Hepatocyte (in vitro differentiated cells): Measurements from ENCODE around the gene UBE3C. TPM values are rescaled to one million over a fixed set of nuclear protein-coding genes. Genes with fewer than 3 reads are reported as not detected.

ENCODE experiments used
- DNase-seq: peaks from one replicate; pipeline ENCODE4 v3.0.0-alpha.2; 2016; ENCODE audit warnings: low spot score
- H2AFZ ChIP-seq: fragments of 200-600 bp; sonication (generic); 2 replicates; pipeline ENCODE4 v1.6.0; 2016; ENCODE audit warnings: antibody characterized with exemption, mild to moderate bottlenecking
- H3K27ac ChIP-seq: fragments of 200-600 bp; sonication (generic); 2 replicates; pipeline ENCODE4 v1.5.1; 2016; ENCODE audit warnings: mild to moderate bottlenecking
- H3K27me3 ChIP-seq: fragments of 200-600 bp; sonication (generic); 2 replicates; pipeline ENCODE4 v1.6.1; 2016
- H3K36me3 ChIP-seq: fragments of 200-600 bp; sonication (generic); replicated peaks from 2 replicates; pipeline ENCODE4 v1.5.1; 2016; ENCODE audit warnings: low read depth; ENCODE audit not compliant: insufficient read depth
- H3K4me1 ChIP-seq: fragments of 200-600 bp; sonication (generic); 2 replicates; pipeline ENCODE4 v1.5.1; 2016; ENCODE audit warnings: mild to moderate bottlenecking, moderate library complexity; ENCODE audit not compliant: insufficient read depth
- H3K4me2 ChIP-seq: fragments of 200-600 bp; sonication (generic); 2 replicates; pipeline ENCODE4 v1.6.0; 2016
- H3K4me3 ChIP-seq: fragments of 200-600 bp; sonication (generic); 2 replicates; pipeline ENCODE4 v1.5.1; 2016; ENCODE audit warnings: mild to moderate bottlenecking
- H3K79me2 ChIP-seq: fragments of 200-600 bp; sonication (generic); 2 replicates; pipeline ENCODE4 v1.6.0; 2017; ENCODE audit warnings: mild to moderate bottlenecking
- H3K9me2 ChIP-seq: fragments of 200-600 bp; sonication (generic); replicated peaks from 2 replicates; pipeline ENCODE4 v1.6.0; 2017; ENCODE audit warnings: mild to moderate bottlenecking; ENCODE audit not compliant: insufficient read depth
- H3K9me3 ChIP-seq: fragments of 200-600 bp; sonication (generic); 2 replicates; pipeline ENCODE4 v1.5.1; 2016; ENCODE audit warnings: low read depth, mild to moderate bottlenecking
- H4K20me1 ChIP-seq: fragments of 200-600 bp; sonication (generic); 2 replicates; pipeline ENCODE4 v1.6.0; 2016; ENCODE audit warnings: mild to moderate bottlenecking; ENCODE audit not compliant: insufficient read depth, poor library complexity, severe bottlenecking
- CTCF ChIP-seq: fragments of 200-600 bp; sonication (generic); IDR thresholded peaks from 2 replicates; pipeline ENCODE4 v1.5.1; 2016; ENCODE audit warnings: antibody characterized with exemption, mild to moderate bottlenecking; ENCODE audit not compliant: poor library complexity
- EZH2 ChIP-seq: fragments of 200-600 bp; sonication (generic); IDR thresholded peaks from 2 replicates; pipeline ENCODE4 v1.6.1; 2016; ENCODE audit warnings: antibody characterized with exemption, mild to moderate bottlenecking, borderline replicate concordance
- EZH2phosphoT487 ChIP-seq: fragments of 200-600 bp; sonication (generic); IDR thresholded peaks from one replicate; pipeline ENCODE4 v1.6.1; 2018; ENCODE audit warnings: antibody characterized with exemption, mild to moderate bottlenecking, low read depth, moderate library complexity; ENCODE audit not compliant: unreplicated experiment, severe bottlenecking
- WGBS: methylation state at CpG from one replicate; pipeline ENCODE4 v1.1.6; 2016; ENCODE audit warnings: low lambda C conversion rate; ENCODE audit errors: missing lambda C conversion rate; 5-methylcytosine and 5-hydroxymethylcytosine counted together
- polyA plus RNA-seq: library from polyadenylated mRNA; unstranded; fragments of >200 nt; fragmentation: Nextera tagmentation; extraction: Ambion mirVana; gene quantifications from 2 replicates; pipeline ENCODE4 v1.2.1, GENCODE V29; 2016
- total RNA-seq: library from RNA; depleted of rRNA; stranded (reverse); fragments of >200 nt; gene quantifications from 2 replicates; pipeline ENCODE4 v1.2.3, GENCODE V29; 2014

UBE3C gene
- total and polyA plus RNA-seq, 2 experiments from 2014 or later: 24.6 to 72.6 TPM

- H3K27ac ChIP-seq: no peak overlapping the region
- no peak overlapping the region for H3K4me3 ChIP-seq
- H4K20me1 ChIP-seq: no peaks in the 10 kb centered on the region
- no peaks in the 10 kb centered on the region for H3K4me1 ChIP-seq
- no peak overlapping the region for H3K4me2 ChIP-seq
- no peak overlapping the region for H2AFZ ChIP-seq
- H3K79me2 ChIP-seq: no peaks in the 10 kb centered on the region
- whole genome bisulfite sequencing: 95% methylated on average over 2 of the region's 2 CpGs
- no peak for TF ChIP-seq EZH2phosphoT487
- TF ChIP-seq EZH2: no peak
- no peak for TF ChIP-seq CTCF
- no peaks in the 10 kb centered on the region for H3K9me2 ChIP-seq
- H3K27me3 ChIP-seq: no peaks in the 10 kb centered on the region
- no peaks in the 10 kb centered on the region for H3K36me3 ChIP-seq
- H3K9me3 ChIP-seq: no peaks in the 10 kb centered on the region
- DNase-seq: no peak
Observed at GRCh38 chr7:157117796-157118195, 20.9 kb upstream of the UBE3C start.

DNA sequence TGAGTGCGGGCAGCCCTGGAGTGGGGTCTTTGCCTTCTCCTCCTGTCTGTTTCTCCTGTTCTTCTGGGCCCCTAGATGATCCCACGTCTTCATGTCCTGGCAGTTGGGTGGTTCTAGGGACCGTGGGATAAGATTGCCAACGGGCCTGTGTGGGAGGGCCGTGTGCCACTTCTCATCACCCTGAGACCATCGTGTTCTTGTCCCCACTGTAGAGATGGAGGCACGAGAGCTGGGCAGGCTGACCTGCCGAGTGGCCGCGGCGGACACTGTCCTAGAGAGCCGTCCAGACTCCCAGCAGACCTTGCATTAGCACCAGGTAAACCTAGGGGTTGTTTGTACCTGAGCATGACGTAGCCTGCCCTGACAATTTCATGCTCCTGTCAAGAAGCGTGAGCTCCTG, 18.5 kb upstream of the UBE3C start:
- no peaks in the 10 kb centered on the region for H3K9me2 ChIP-seq
- H4K20me1 ChIP-seq: no peaks in the 10 kb centered on the region
- TF ChIP-seq EZH2phosphoT487 (no peak), EZH2 (no peak), CTCF (no peak)
- H3K4me1 ChIP-seq: no peaks in the 10 kb centered on the region
- no peaks in the 10 kb centered on the region for H3K27me3 ChIP-seq
- H3K27ac ChIP-seq: no peak overlapping the region
- H3K4me2 ChIP-seq: no peak overlapping the region
- H3K36me3 ChIP-seq: no peaks in the 10 kb centered on the region
- H3K9me3 ChIP-seq: no peaks in the 10 kb centered on the region
- no peak for DNase-seq
- no peak overlapping the region for H3K4me3 ChIP-seq
- WGBS: 92% methylated on average over 14 of the region's 14 CpGs
- no peak overlapping the region for H2AFZ ChIP-seq
- no peaks in the 10 kb centered on the region for H3K79me2 ChIP-seq

DNA sequence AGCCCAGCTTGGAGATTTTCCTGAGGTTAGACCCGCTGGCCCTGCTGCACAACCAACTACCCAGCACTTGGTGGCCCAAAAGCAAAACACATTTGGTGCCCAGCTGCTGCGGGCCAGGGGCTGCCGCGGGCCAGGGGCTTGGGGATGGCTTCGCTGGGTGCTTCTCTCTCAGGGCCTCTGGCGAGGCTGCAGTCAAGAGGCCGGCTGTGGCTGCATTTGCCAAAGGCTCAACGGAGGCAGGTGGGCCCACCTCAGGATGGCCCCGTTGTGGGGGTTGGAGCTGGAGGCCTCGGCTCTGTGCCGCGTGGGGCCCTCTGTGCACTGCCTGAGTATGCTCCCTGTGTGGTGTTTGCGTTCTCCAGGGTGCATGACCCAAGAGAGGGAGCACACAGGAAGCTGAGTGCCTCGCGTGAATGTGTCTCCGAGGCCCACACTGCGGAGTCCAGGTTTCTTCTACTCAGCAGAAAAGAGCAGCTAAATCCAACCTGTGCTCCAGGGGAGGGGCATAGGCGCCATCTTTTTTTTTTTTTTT, 17.5 kb upstream of the UBE3C start:
- 94% methylated on average over 18 of the region's 18 CpGs for WGBS
- Histone ChIP-seq H3K36me3 (no peaks in the 10 kb centered on the region), H3K27ac (no peak overlapping the region), H3K27me3 (no peaks in the 10 kb centered on the region), H3K4me2 (no peak overlapping the region), H3K79me2 (no peaks in the 10 kb centered on the region), H4K20me1 (no peaks in the 10 kb centered on the region), H2AFZ (no peak overlapping the region), H3K4me3 (no peak overlapping the region), H3K9me2 (no peaks in the 10 kb centered on the region), H3K4me1 (no peaks in the 10 kb centered on the region), H3K9me3 (no peaks in the 10 kb centered on the region)
- TF ChIP-seq EZH2phosphoT487 (no peak), EZH2 (no peak), CTCF (no peak)
- DNase-seq: no peak
